ENCODE results near the gene PRTFDC1. TPM values are rescaled to one million over a fixed set of nuclear protein-coding genes. Genes with fewer than 3 reads are reported as not detected.
"Not testable (repeated sequence)": the region's sequence is repeated elsewhere in the genome, so short reads cannot be mapped to it uniquely, and the experiment has no call there.

Gene PRTFDC1
- total RNA-seq, 1 donor from 2014 or later: 27.0 TPM

DNA sequence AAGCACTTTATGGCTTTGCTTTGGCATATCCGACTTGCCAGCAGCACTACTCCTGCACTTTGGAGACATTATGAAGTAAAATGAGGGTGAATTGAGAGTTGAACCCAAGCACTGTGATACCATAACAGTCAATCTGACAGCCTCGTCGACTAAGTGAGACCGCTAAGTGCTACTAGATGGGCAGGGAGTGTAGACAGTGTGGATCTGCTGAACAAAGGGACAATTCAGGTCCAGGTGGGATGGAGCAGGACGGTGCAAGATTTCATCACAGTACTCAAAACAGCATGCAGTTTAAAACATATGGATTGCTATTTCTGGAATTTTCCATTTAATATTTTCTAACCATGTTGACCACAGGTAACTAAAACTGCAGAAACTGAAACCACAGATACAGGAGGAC is 20.8 kb upstream of the PRTFDC1 start:
- H3K4me1 Mint-ChIP-seq: peaks cover 14% of the 10 kb centered on the region
- H3K36me3 Mint-ChIP-seq: no peaks in the 10 kb centered on the region
- H3K27me3 Mint-ChIP-seq (ENCODE audit: low read depth): no peaks in the 10 kb centered on the region
- no peaks in the 10 kb centered on the region for H3K9me3 Mint-ChIP-seq
- DNase-seq (ENCODE audit: low spot score in 2 of 2, unreplicated experiment in 2 of 2): no peak
- H3K27ac Mint-ChIP-seq: no peak overlapping the region
- TF ChIP-seq, protein P1, sequence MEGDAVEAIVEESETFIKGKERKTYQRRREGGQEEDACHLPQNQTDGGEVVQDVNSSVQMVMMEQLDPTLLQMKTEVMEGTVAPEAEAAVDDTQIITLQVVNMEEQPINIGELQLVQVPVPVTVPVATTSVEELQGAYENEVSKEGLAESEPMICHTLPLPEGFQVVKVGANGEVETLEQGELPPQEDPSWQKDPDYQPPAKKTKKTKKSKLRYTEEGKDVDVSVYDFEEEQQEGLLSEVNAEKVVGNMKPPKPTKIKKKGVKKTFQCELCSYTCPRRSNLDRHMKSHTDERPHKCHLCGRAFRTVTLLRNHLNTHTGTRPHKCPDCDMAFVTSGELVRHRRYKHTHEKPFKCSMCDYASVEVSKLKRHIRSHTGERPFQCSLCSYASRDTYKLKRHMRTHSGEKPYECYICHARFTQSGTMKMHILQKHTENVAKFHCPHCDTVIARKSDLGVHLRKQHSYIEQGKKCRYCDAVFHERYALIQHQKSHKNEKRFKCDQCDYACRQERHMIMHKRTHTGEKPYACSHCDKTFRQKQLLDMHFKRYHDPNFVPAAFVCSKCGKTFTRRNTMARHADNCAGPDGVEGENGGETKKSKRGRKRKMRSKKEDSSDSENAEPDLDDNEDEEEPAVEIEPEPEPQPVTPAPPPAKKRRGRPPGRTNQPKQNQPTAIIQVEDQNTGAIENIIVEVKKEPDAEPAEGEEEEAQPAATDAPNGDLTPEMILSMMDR (IDR thresholded peaks at IDR 0.05; ENCODE audit: unreplicated experiment): no peak
- no peak overlapping the region for H3K4me3 Mint-ChIP-seq

DNA sequence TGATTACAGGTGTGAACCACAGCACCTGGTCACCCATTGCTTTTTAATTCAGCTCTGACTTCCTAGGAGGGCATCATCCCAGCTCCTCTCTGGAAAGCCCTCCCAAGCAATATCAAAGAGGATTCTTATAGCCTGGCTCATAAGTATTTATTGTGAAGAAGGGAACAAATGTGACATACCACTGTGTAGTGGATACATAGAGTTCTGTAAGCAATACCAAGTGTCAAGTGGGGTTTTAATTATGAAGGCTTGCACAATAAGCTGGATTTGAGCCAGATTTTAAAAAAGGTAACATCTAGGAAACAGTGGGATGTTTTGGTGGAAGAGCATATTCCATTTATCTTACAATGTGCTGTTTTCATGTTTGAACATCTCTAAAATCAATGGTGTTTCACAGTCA is 19.0 kb upstream of the PRTFDC1 start:
- Mint-ChIP-seq H3K9me3 (no peaks in the 10 kb centered on the region), H3K27ac (no peak overlapping the region), H3K4me1 (peaks cover 14% of the 10 kb centered on the region), H3K27me3 (ENCODE audit: low read depth) (no peaks in the 10 kb centered on the region), H3K36me3 (no peaks in the 10 kb centered on the region), H3K4me3 (no peak overlapping the region)
- no peak for DNase-seq (ENCODE audit: low spot score in 2 of 2, unreplicated experiment in 2 of 2)
- TF ChIP-seq, protein P1 (IDR thresholded peaks at IDR 0.05; ENCODE audit: unreplicated experiment): no peak

DNA sequence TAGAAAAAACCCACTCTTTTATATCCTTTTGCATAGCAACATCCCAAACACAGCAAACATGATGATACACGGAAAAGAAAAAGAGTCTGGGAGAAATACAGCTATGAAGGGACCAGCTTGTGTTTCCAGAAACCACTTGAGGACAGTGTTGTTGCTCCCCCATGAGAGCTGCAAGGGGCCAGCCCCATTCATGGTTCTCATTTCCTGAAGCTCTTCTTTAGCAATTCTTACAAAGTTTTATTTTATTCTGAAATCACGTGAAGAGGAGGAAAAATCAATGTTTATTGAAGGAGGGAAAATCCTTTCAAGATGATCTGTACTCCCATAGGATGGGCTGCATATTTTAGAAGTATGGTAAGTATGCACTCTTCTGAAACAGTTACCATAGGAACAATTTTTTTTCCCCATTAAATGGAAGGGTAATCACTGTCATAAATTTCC is 17.5 kb upstream of the PRTFDC1 start:
- no peaks in the 10 kb centered on the region for H3K27me3 Mint-ChIP-seq (ENCODE audit: low read depth)
- no peak for DNase-seq (ENCODE audit: low spot score in 2 of 2, unreplicated experiment in 2 of 2)
- no peaks in the 10 kb centered on the region for H3K9me3 Mint-ChIP-seq
- H3K36me3 Mint-ChIP-seq: no peaks in the 10 kb centered on the region
- TF ChIP-seq, protein P1 (IDR thresholded peaks at IDR 0.05; ENCODE audit: unreplicated experiment): no peak
- peaks cover 9% of the 10 kb centered on the region for H3K4me1 Mint-ChIP-seq
- H3K27ac Mint-ChIP-seq: peak overlapping the region; percentile 77
- no peak overlapping the region for H3K4me3 Mint-ChIP-seq

DNA sequence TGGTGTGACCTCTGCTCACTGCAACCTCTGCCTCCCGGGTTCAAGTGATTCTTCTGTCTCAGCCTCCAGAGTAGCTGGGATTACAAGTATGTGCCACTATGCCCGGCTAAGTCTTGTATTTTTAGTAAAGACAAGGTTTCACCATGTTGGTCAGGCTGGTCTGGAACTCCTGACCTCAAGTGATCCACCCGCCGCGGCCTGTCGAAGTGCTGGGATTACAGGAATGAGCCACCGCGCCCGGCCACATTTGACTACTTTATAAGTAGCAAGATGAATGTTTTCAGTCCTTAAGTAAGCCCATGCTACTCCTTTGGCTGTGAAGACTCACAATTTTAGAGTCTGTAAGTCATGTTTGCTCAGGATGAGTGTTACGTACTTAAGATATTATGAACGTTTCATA is 16.5 kb upstream of the PRTFDC1 start:
- not testable (repeated sequence) for H3K27ac Mint-ChIP-seq; H3K27me3 Mint-ChIP-seq (ENCODE audit: low read depth); H3K9me3 Mint-ChIP-seq; H3K4me3 Mint-ChIP-seq; H3K4me1 Mint-ChIP-seq; DNase-seq (ENCODE audit: low spot score in 2 of 2, unreplicated experiment in 2 of 2); H3K36me3 Mint-ChIP-seq

DNA sequence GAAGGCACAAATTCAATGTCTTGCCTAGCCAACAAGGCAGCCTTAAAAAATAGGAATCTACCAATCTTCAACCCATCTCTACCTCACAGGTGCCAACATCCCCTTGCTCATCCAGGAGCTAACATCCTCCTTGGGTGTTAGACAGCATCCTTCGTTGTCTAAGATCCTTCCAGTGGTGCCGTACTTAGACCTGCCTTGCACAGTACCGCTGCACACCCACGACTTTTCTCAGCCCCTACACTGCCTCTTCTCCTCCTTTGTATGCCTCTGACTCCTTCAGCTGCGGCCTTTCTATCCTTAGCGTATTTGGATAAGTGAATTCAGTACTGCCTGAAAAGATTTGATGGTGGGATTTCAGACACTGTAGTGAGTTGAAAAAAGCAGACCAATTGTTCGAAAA is 15.9 kb upstream of the PRTFDC1 start:
- H3K9me3 Mint-ChIP-seq: no peaks in the 10 kb centered on the region
- H3K4me3 Mint-ChIP-seq: no peak overlapping the region
- TF ChIP-seq, protein P1 (IDR thresholded peaks at IDR 0.05; ENCODE audit: unreplicated experiment): no peak
- DNase-seq (ENCODE audit: low spot score in 2 of 2, unreplicated experiment in 2 of 2): no peak
- H3K27me3 Mint-ChIP-seq (ENCODE audit: low read depth): no peaks in the 10 kb centered on the region
- no peak overlapping the region for H3K27ac Mint-ChIP-seq
- peaks cover 7% of the 10 kb centered on the region for H3K4me1 Mint-ChIP-seq
- H3K36me3 Mint-ChIP-seq: no peaks in the 10 kb centered on the region

DNA sequence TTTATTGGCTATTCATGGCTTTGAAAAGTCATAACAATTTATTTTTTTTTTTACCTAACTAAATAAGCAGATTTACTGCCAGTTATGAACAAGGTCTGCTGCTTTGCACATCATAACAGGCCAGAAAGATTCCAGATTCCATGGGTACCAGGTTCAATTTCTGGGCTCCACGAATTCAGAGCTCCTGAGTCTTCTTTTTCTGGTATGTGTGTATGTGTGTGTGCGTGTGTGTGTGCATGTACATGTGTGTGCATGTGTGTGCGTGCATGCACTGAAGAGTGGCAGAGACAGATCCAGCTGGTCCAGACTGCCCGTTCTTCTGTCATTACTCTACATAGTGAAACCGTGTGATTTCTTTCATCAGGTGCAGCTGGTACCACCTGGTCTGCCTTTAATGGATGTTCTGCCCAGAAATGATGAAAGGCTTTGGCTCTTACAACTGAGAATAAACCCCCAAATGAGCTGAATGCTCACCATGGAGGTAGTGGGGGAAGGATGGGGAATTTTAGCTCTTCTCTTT is 14.6 kb upstream of the PRTFDC1 start:
- no peak overlapping the region for H3K27ac Mint-ChIP-seq
- TF ChIP-seq, protein P1 (IDR thresholded peaks at IDR 0.05; ENCODE audit: unreplicated experiment): no peak
- H3K4me3 Mint-ChIP-seq: no peak overlapping the region
- H3K36me3 Mint-ChIP-seq: no peaks in the 10 kb centered on the region
- no peak for DNase-seq (ENCODE audit: low spot score in 2 of 2, unreplicated experiment in 2 of 2)
- H3K4me1 Mint-ChIP-seq: peaks cover 7% of the 10 kb centered on the region
- H3K9me3 Mint-ChIP-seq: no peaks in the 10 kb centered on the region
- no peaks in the 10 kb centered on the region for H3K27me3 Mint-ChIP-seq (ENCODE audit: low read depth)

Data from mesothelial cell of epicardium (in vitro differentiated cells).